Loucy (cell line): ENCODE measurements around the gene CDHR4.

Experiments used
- H2AFZ ChIP-seq: fragments of 200-600 bp; sonication (generic); 2 replicates; pipeline ENCODE4 v1.6.0; 2016; ENCODE audit warnings: antibody characterized with exemption, mild to moderate bottlenecking, low read length, moderate library complexity
- H3F3A ChIP-seq: fragments of 200-600 bp; 2 replicates; pipeline ENCODE4 v1.6.0; 2016; ENCODE audit warnings: antibody characterized with exemption, low read depth, mild to moderate bottlenecking
- H3K27me3 ChIP-seq: fragments of 200-600 bp; sonication (generic); 2 replicates; pipeline ENCODE4 v1.6.1; 2014; ENCODE audit warnings: low read length, mild to moderate bottlenecking; ENCODE audit not compliant: insufficient read depth, poor library complexity, severe bottlenecking
- H3K36me3 ChIP-seq: fragments of 200-600 bp; sonication (generic); 2 replicates; pipeline ENCODE4 v1.6.1; 2016; ENCODE audit warnings: low read length; ENCODE audit not compliant: insufficient read depth
- H3K4me1 ChIP-seq: fragments of 200-600 bp; sonication (generic); 2 replicates; pipeline ENCODE4 v1.5.1; 2014; ENCODE audit warnings: low read length, mild to moderate bottlenecking; ENCODE audit not compliant: insufficient read depth, poor library complexity, severe bottlenecking
- H3K4me2 ChIP-seq: fragments of 200-600 bp; sonication (generic); 2 replicates; pipeline ENCODE4 v1.6.0; 2014; ENCODE audit warnings: antibody characterized with exemption, low read length, low read depth, mild to moderate bottlenecking; ENCODE audit not compliant: poor library complexity, severe bottlenecking
- H3K4me3 ChIP-seq: fragments of 200-600 bp; sonication (generic); 2 replicates; pipeline ENCODE4 v1.5.1; 2014; ENCODE audit warnings: low read length, mild to moderate bottlenecking, mixed read lengths; ENCODE audit not compliant: poor library complexity, severe bottlenecking
- H3K79me2 ChIP-seq: fragments of 200-600 bp; sonication (generic); 2 replicates; pipeline ENCODE4 v1.6.1; 2014; ENCODE audit warnings: low read length; ENCODE audit not compliant: insufficient read depth
- H3K9ac ChIP-seq: fragments of 200-600 bp; sonication (generic); 2 replicates; pipeline ENCODE4 v1.6.0; 2014; ENCODE audit warnings: mild to moderate bottlenecking, low read depth, low read length, moderate library complexity; ENCODE audit not compliant: poor library complexity, severe bottlenecking
- H3K9me2 ChIP-seq: fragments of 200-600 bp; sonication (generic); replicated peaks from 2 replicates; pipeline ENCODE4 v1.6.1; 2016; ENCODE audit warnings: low read depth, low read length, mixed read lengths
- H3K9me3 ChIP-seq: fragments of 200-600 bp; sonication (generic); 2 replicates; pipeline ENCODE4 v1.6.1; 2014; ENCODE audit warnings: mild to moderate bottlenecking, antibody characterized with exemption, low read length, low read depth; ENCODE audit not compliant: insufficient read depth
- H4K20me1 ChIP-seq: fragments of 200-600 bp; sonication (generic); 2 replicates; pipeline ENCODE4 v1.6.0; 2014; ENCODE audit warnings: antibody characterized with exemption, low read length, mild to moderate bottlenecking; ENCODE audit not compliant: insufficient read depth, poor library complexity, severe bottlenecking
- EZH2phosphoT487 ChIP-seq: fragments of 200-600 bp; IDR thresholded peaks from 2 replicates; pipeline ENCODE4 v1.6.1; 2018; ENCODE audit warnings: antibody characterized with exemption, mild to moderate bottlenecking, moderate library complexity, borderline replicate concordance
- TF ChIP-seq, protein P1 (sequence below): fragments of 200-600 bp; sonication (generic); conservative IDR thresholded peaks from 2 replicates; pipeline ENCODE4 v1.5.1; 2014; ENCODE audit warnings: mild to moderate bottlenecking, antibody characterized with exemption, low read length

The CDHR4 gene

DNA sequence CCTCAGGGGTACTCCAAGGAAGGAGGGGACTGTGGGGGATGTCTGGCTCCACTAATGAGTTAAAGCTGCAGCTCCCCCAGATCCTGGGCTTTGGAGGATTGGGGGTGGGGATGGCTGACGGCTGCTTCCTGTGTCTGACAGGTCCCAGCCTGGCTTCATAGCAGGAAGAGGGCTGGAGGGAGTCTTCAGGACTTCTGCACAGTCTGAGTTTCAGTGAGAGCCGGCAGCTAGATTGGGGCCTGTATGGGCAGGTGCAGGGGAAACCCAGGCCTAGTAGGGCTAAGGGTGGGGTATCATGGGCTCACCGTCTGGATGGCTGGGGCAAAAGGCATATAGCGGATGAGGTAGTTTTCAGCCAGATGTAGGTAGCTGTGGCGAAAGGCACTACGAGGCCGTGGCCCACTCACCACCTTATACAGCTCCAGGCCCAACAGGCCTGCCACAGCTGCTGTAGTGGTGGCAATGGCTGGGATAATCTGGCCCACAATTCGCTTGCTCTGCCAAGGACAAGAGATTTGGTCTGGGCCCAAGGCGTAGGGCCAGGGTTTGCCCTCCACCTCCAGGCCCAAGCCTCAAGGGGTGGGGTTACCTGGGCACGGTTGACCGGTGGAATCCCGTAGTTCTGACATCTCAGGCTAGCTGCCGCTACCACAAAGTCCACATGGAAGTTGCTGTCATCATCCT is 7.9 kb upstream of the CDHR4 start:
- no peaks in the 10 kb centered on the region for H3K9me2 ChIP-seq
- H3K27me3 ChIP-seq = no peaks in the 10 kb centered on the region
- peak overlapping the region; percentile 99 for H3K9ac ChIP-seq
- peak overlapping the region; percentile 94 for H3K4me2 ChIP-seq
- H3K4me3 ChIP-seq = peak overlapping the region; percentile 88
- no peaks in the 10 kb centered on the region for H3K9me3 ChIP-seq
- TF ChIP-seq, protein P1, sequence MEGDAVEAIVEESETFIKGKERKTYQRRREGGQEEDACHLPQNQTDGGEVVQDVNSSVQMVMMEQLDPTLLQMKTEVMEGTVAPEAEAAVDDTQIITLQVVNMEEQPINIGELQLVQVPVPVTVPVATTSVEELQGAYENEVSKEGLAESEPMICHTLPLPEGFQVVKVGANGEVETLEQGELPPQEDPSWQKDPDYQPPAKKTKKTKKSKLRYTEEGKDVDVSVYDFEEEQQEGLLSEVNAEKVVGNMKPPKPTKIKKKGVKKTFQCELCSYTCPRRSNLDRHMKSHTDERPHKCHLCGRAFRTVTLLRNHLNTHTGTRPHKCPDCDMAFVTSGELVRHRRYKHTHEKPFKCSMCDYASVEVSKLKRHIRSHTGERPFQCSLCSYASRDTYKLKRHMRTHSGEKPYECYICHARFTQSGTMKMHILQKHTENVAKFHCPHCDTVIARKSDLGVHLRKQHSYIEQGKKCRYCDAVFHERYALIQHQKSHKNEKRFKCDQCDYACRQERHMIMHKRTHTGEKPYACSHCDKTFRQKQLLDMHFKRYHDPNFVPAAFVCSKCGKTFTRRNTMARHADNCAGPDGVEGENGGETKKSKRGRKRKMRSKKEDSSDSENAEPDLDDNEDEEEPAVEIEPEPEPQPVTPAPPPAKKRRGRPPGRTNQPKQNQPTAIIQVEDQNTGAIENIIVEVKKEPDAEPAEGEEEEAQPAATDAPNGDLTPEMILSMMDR = no peak
- TF ChIP-seq EZH2phosphoT487 = no peak
- peaks cover 52% of the 10 kb centered on the region for H3K79me2 ChIP-seq
- H4K20me1 ChIP-seq = peaks cover 4% of the 10 kb centered on the region
- H3K4me1 ChIP-seq = peaks cover 81% of the 10 kb centered on the region
- H3K36me3 ChIP-seq = no peaks in the 10 kb centered on the region
- H3F3A ChIP-seq = peaks cover 9% of the 10 kb centered on the region
- H2AFZ ChIP-seq = no peak overlapping the region

DNA sequence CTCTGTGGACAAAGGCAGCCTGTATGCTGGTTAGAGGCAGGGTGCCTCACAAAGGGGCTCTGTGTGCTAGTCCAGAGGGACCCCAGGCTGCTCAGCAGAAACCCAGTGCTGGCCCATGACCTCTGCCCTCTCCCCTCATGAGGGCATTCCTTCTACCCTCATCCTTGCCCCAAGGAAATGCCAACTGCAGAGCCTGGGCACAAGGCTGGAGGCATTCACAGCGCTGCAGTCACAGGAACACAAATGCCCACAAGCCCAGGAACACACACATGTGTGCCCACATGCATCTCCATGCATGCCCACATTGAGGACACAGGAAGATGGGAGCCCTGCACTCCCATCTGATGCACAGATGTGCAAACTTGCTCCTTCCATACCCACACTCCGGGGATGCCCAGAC is 7.2 kb upstream of the CDHR4 start:
- Histone ChIP-seq H3K4me2 (peak overlapping the region; percentile 94), H3K9ac (peak overlapping the region; percentile 99)

DNA sequence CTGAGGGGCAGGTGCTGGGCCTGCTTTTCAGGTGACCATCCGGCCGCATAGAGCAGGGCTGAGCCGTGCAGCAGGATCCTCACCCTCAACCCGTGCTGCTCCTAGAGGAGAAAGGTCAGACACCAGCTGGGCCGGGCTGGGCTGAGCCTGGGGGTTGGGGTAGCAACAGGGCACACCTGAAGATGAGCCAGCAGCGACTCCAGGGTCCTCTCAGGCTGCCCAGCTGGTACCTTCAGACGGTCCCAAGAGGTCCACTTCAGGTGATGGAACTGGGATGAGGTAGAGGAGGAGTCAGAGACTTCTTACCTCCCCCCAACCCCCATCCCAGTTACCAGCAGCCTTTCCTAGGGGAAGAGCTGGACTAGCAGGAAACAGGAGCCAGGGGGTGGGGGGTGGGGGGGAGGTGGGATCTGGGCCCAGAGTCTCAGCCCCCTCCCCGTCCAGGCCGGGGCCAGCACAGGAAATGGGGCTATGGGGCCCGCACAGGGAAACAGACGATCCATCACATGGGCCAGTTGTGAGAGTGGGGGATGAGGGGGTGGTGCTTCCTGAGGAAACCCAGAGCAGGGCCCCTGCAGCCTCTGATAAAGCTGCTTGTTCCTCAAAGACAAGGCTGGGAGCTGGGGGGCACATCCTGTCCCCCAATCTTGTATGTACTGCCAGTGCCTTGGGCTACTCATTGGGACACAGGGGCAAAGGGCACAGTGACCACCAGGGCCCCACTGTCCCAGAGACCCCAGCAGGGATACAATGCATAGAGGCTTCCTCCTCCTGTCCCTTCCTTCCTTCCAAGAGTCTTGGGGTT is 6.4 kb upstream of the CDHR4 start:
- peak overlapping the region; percentile 88 for H3K4me3 ChIP-seq
- peaks cover 9% of the 10 kb centered on the region for H3F3A ChIP-seq
- H3K9me2 ChIP-seq = no peaks in the 10 kb centered on the region
- H3K36me3 ChIP-seq = no peaks in the 10 kb centered on the region
- TF ChIP-seq, protein P1 = no peak
- no peak for TF ChIP-seq EZH2phosphoT487
- H3K79me2 ChIP-seq = peaks cover 38% of the 10 kb centered on the region
- no peak overlapping the region for H2AFZ ChIP-seq
- no peaks in the 10 kb centered on the region for H3K9me3 ChIP-seq
- H3K9ac ChIP-seq = peak overlapping the region; percentile 99
- no peaks in the 10 kb centered on the region for H3K27me3 ChIP-seq
- peaks cover 4% of the 10 kb centered on the region for H4K20me1 ChIP-seq
- H3K4me1 ChIP-seq = peaks cover 66% of the 10 kb centered on the region
- H3K4me2 ChIP-seq = peak overlapping the region; percentile 94

More for the DNA sequence above, 7.2 kb upstream of the CDHR4 start:
- TF ChIP-seq, protein P1 = no peak
- no peak for TF ChIP-seq EZH2phosphoT487
- H3K27me3 ChIP-seq = no peaks in the 10 kb centered on the region
- no peaks in the 10 kb centered on the region for H3K36me3 ChIP-seq
- H2AFZ ChIP-seq = no peak overlapping the region
- H3K4me3 ChIP-seq = peak overlapping the region; percentile 88
- H3K9me3 ChIP-seq = no peaks in the 10 kb centered on the region
- H3K9me2 ChIP-seq = no peaks in the 10 kb centered on the region
- H3F3A ChIP-seq = peaks cover 9% of the 10 kb centered on the region
- peaks cover 45% of the 10 kb centered on the region for H3K79me2 ChIP-seq
- H4K20me1 ChIP-seq = peaks cover 4% of the 10 kb centered on the region
- H3K4me1 ChIP-seq = peaks cover 73% of the 10 kb centered on the region
